Ovary (tissue), 1 donor: ENCODE measurements around the gene SH3RF3.

Experiments
- EP300 ChIP-seq: sonication (generic); formaldehyde crosslinking; IDR thresholded peaks from one replicate; pipeline ENCODE4 v1.6.1; 2017; ENCODE audit warnings: antibody characterized with exemption
- POLR2A ChIP-seq: fragments of 450-650 bp; IDR thresholded peaks from one replicate; pipeline ENCODE4 v1.6.1; 2017; ENCODE audit warnings: antibody characterized with exemption, mild to moderate bottlenecking, moderate library complexity

GRCh38 chr2:109341355-109342255 lies 212.6 kb downstream of the SH3RF3 start:
- TF ChIP-seq EP300 (no peak), POLR2A (no peak)
